HepG2 (cell line): Measurements from ENCODE around the gene ZNF248. TPM values are rescaled to one million over a fixed set of nuclear protein-coding genes. Genes with fewer than 3 reads are reported as not detected.

ENCODE experiments used
- CBFB ChIP-seq: sonication (generic); formaldehyde crosslinking; IDR thresholded peaks from 2 replicates; pipeline ENCODE4 v1.4.0; 2020; ENCODE audit warnings: missing genetic modification reagents
- HOXD1 ChIP-seq: sonication (generic); formaldehyde crosslinking; IDR thresholded peaks from 2 replicates; pipeline ENCODE4 v1.5.0; 2020; ENCODE audit warnings: missing genetic modification reagents
- JDP2 ChIP-seq: sonication (generic); formaldehyde crosslinking; IDR thresholded peaks from 2 replicates; pipeline ENCODE4 v1.8.1; 2022; ENCODE audit warnings: missing genetic modification reagents, borderline replicate concordance
- KDM1A ChIP-seq: IDR thresholded peaks from 2 replicates; pipeline ENCODE4 v1.6.1; 2016; ENCODE audit warnings: missing compliant biosample characterization
- MED13 ChIP-seq: sonication (generic); formaldehyde crosslinking; IDR thresholded peaks from 2 replicates; pipeline ENCODE4 v1.5.0; 2020; ENCODE audit warnings: missing genetic modification reagents
- NFE2L2 ChIP-seq: fragments of 150-350 bp; IDR thresholded peaks from 2 replicates; pipeline ENCODE4 v1.6.1; 2014; ENCODE audit warnings: low read length
- PAX8 ChIP-seq: sonication (generic); formaldehyde crosslinking; IDR thresholded peaks from 2 replicates; pipeline ENCODE4 v1.8.0; 2022; ENCODE audit warnings: mild to moderate bottlenecking, missing genetic modification reagents, borderline replicate concordance
- SMARCE1 ChIP-seq: fragments of 450-650 bp; IDR thresholded peaks from 2 replicates; pipeline ENCODE4 v1.6.1; 2017; ENCODE audit warnings: borderline replicate concordance
- SP4 ChIP-seq: sonication (generic); formaldehyde crosslinking; IDR thresholded peaks from 2 replicates; pipeline ENCODE4 v1.8.1; 2023; ENCODE audit warnings: mild to moderate bottlenecking, missing genetic modification reagents
- SRSF9 ChIP-seq: fragments of 200-400 bp; formaldehyde crosslinking; IDR thresholded peaks from 2 replicates; pipeline ENCODE4 v1.6.1; 2018; ENCODE audit warnings: borderline replicate concordance, mild to moderate bottlenecking, low read depth, low read length; ENCODE audit not compliant: insufficient read depth, poor library complexity, severe bottlenecking
- TAF15 ChIP-seq: fragments of 200-400 bp; formaldehyde crosslinking; IDR thresholded peaks from one replicate; pipeline ENCODE4 v1.6.1; 2018; ENCODE audit warnings: mild to moderate bottlenecking, low read depth, low read length; ENCODE audit not compliant: poor library complexity, severe bottlenecking
- TARDBP ChIP-seq: sonication (generic); formaldehyde crosslinking; IDR thresholded peaks from 2 replicates; pipeline ENCODE4 v1.8.0; 2022; ENCODE audit warnings: mild to moderate bottlenecking, missing genetic modification reagents
- ZNF333 ChIP-seq: sonication (generic); formaldehyde crosslinking; IDR thresholded peaks from 2 replicates; pipeline ENCODE4 v1.4.0; 2020; ENCODE audit warnings: mild to moderate bottlenecking, missing genetic modification reagents, borderline replicate concordance
- ZNF382 ChIP-seq: sonication (generic); formaldehyde crosslinking; IDR thresholded peaks from 2 replicates; pipeline ENCODE4 v1.5.0; 2020; ENCODE audit warnings: missing genetic modification reagents, mild to moderate bottlenecking, borderline replicate concordance
- ZNF383 ChIP-seq: sonication (generic); formaldehyde crosslinking; IDR thresholded peaks from 2 replicates; pipeline ENCODE4 v1.4.0; 2020; ENCODE audit warnings: missing genetic modification reagents, mild to moderate bottlenecking, borderline replicate concordance
- ZNF577 ChIP-seq: sonication (generic); formaldehyde crosslinking; IDR thresholded peaks from 2 replicates; pipeline ENCODE4 v1.4.0; 2020; ENCODE audit warnings: mild to moderate bottlenecking, low read depth, missing genetic modification reagents, borderline replicate concordance
- ZNF615 ChIP-seq: sonication (generic); formaldehyde crosslinking; IDR thresholded peaks from 2 replicates; pipeline ENCODE4 v1.5.0; 2020; ENCODE audit warnings: mild to moderate bottlenecking, missing genetic modification reagents, borderline replicate concordance
- ZNF703 ChIP-seq: sonication (generic); formaldehyde crosslinking; IDR thresholded peaks from 2 replicates; pipeline ENCODE4 v1.5.1; 2020; ENCODE audit warnings: missing genetic modification reagents, mild to moderate bottlenecking, moderate library complexity, borderline replicate concordance
- ZNF709 ChIP-seq: sonication (generic); formaldehyde crosslinking; IDR thresholded peaks from 2 replicates; pipeline ENCODE4 v1.5.0; 2020; ENCODE audit warnings: mild to moderate bottlenecking, missing genetic modification reagents
- ZNF749 ChIP-seq: sonication (generic); formaldehyde crosslinking; IDR thresholded peaks from 2 replicates; pipeline ENCODE4 v1.8.0; 2022; ENCODE audit warnings: mild to moderate bottlenecking, missing genetic modification reagents, moderate library complexity, borderline replicate concordance
- ZNF777 ChIP-seq: sonication (generic); formaldehyde crosslinking; IDR thresholded peaks from 2 replicates; pipeline ENCODE4 v1.4.0; 2020; ENCODE audit warnings: missing genetic modification reagents
- polyA plus RNA-seq, 8 experiments: library from polyadenylated mRNA; depleted of rRNA in 3 of 8; stranded (reverse) in 7 of 8; unstranded in 1 of 8; fragments of >200 nt; fragmentation: Illumina TruSeq in 4 of 8; extraction: Trizol in 4 of 8; gene quantifications; 2 replicates each; pipeline versions ENCODE4 v1.2.1 to v1.2.3, GENCODE V29; 2011 to 2016; ENCODE audit warnings: low read depth in 4 of 8, missing spikeins in 1 of 8, mixed read lengths in 1 of 8; ENCODE audit not compliant: insufficient read depth in 1 of 8
- total RNA-seq, 5 experiments: library from RNA; depleted of rRNA; stranded (reverse); fragments of >200 nt; fragmentation: Illumina TruSeq; extraction: Trizol; gene quantifications; 2 replicates each; pipeline ENCODE4 v1.2.3, GENCODE V29; 2016; ENCODE audit warnings: low read depth in 1 of 5
- TF ChIP-seq, protein P1 (sequence below): sonication (generic); formaldehyde crosslinking; IDR thresholded peaks from 2 replicates; pipeline ENCODE4 v1.8.0; 2022; ENCODE audit warnings: mild to moderate bottlenecking, missing genetic modification reagents
- TF ChIP-seq, protein P2 (sequence below): sonication (generic); formaldehyde crosslinking; IDR thresholded peaks from 2 replicates; pipeline ENCODE4 v1.8.1; 2023; ENCODE audit warnings: missing genetic modification reagents, mild to moderate bottlenecking, borderline replicate concordance
- TF ChIP-seq, protein P3 (sequence below): sonication (generic); formaldehyde crosslinking; IDR thresholded peaks from 2 replicates; pipeline ENCODE4 v1.4.0; 2020; ENCODE audit warnings: missing genetic modification reagents
- TF ChIP-seq, protein P4 (sequence below): sonication (generic); formaldehyde crosslinking; conservative IDR thresholded peaks from 2 replicates; pipeline ENCODE4 v1.8.0; 2022; ENCODE audit warnings: missing genetic modification reagents

ZNF248 gene
- total and polyA plus RNA-seq, 2 of the 13 experiments (the other 11 are each of a cell fraction or from before 2014, with no cell fraction given) = 12.8 to 13.3 TPM

DNA sequence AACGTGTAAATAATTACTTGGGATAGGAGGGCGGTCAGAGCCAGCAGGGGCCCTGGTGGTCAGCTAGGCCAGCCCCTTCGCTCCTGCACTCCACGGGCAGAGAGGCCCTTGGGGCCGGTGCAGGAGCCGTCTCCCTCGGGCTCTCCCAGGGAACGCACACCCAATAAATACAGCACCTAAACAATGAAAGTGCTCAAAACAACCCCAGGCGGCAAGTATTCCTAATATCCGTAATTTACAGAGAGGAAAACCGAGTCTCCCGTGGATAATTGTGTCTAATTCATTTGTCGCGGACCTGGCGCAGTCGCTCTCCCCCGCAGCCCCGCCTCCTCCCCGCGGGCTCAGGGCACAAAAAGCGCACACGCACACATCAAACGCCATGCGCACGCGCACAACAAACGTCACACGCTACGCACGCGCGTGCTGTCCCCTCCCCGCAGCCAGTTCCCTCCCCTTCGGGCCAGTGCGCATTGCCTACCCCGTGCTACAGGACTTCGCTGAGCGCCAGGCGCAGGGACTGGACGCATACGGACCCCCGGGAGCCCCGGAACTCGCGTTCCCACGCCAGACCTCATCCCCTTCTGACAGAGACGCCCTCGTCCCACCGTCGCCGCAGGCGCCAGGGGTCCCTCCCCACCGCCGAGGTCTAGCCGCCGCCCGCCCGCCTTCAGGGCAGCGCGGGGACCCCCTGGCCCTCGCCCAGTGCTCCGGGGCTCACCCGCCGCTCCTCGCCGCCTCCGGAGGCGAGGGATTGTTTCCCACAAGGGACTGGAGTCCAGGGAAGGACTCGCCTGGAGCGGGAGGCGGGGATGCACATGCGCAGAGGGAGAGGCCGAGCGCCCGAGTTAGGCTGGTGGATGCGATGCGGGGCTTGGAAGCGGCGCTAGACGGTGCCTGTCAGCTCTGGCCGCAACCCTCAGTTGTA is at the start of gene ZNF248 (continued):
- TF ChIP-seq, protein P1, sequence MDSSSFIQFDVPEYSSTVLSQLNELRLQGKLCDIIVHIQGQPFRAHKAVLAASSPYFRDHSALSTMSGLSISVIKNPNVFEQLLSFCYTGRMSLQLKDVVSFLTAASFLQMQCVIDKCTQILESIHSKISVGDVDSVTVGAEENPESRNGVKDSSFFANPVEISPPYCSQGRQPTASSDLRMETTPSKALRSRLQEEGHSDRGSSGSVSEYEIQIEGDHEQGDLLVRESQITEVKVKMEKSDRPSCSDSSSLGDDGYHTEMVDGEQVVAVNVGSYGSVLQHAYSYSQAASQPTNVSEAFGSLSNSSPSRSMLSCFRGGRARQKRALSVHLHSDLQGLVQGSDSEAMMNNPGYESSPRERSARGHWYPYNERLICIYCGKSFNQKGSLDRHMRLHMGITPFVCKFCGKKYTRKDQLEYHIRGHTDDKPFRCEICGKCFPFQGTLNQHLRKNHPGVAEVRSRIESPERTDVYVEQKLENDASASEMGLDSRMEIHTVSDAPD (CRISPR knock-in tag) = peak; percentile 75; the same call in 1 of the 2 replicates
- peak; percentile 84 for TF ChIP-seq SP4 (CRISPR knock-in tag)
- no peak; the same call in 1 of the 2 replicates for TF ChIP-seq ZNF777 (CRISPR knock-in tag)
- peak; percentile 75 for TF ChIP-seq TAF15
- no peak for TF ChIP-seq SRSF9
- peak; percentile 98 for TF ChIP-seq ZNF709
- TF ChIP-seq, protein P2, sequence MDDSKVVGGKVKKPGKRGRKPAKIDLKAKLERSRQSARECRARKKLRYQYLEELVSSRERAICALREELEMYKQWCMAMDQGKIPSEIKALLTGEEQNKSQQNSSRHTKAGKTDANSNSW (CRISPR knock-in tag) = peak; percentile 95; the same call in 1 of the 2 replicates
- 0 out of 2 replicates have a peak, but pooled peaks have one; percentile 74 for TF ChIP-seq ZNF577 (CRISPR knock-in tag)
- TF ChIP-seq ZNF333 (CRISPR knock-in tag) = no peak; the same call in 1 of the 2 replicates
- no peak for TF ChIP-seq SMARCE1
- TF ChIP-seq MED13 (CRISPR knock-in tag) = peak; percentile 84; the same call in 1 of the 2 replicates
- TF ChIP-seq PAX8 (CRISPR knock-in tag) = no peak
- peak; percentile 88 for TF ChIP-seq TARDBP (CRISPR knock-in tag)
- TF ChIP-seq CBFB = peak; percentile 57; the same call in 1 of the 2 replicates
- peak; percentile 83; the same call in 1 of the 2 replicates for TF ChIP-seq ZNF749
- 0 out of 2 replicates have a peak, but pooled peaks have one; percentile 11 for TF ChIP-seq KDM1A (CRISPR knock-in tag)
- peak; percentile 67; the same call in 1 of the 2 replicates for TF ChIP-seq HOXD1 (CRISPR knock-in tag)
- TF ChIP-seq NFE2L2 = no peak
- TF ChIP-seq ZNF703 (CRISPR knock-in tag) = no peak
- no peak for TF ChIP-seq ZNF383 (CRISPR knock-in tag)
- TF ChIP-seq ZNF615 (CRISPR knock-in tag) = no peak
- no peak; the same call in 1 of the 2 replicates for TF ChIP-seq JDP2
- no peak for TF ChIP-seq ZNF382
- TF ChIP-seq, protein P3, sequence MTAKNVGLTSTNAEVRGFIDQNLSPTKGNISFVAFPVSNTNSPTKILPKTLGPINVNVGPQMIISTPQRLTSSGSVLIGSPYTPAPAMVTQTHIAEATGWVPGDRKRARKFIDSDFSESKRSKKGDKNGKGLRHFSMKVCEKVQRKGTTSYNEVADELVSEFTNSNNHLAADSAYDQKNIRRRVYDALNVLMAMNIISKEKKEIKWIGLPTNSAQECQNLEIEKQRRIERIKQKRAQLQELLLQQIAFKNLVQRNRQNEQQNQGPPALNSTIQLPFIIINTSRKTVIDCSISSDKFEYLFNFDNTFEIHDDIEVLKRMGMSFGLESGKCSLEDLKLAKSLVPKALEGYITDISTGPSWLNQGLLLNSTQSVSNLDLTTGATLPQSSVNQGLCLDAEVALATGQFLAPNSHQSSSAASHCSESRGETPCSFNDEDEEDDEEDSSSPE (CRISPR knock-in tag) = peak; percentile 76
- TF ChIP-seq, protein P4, sequence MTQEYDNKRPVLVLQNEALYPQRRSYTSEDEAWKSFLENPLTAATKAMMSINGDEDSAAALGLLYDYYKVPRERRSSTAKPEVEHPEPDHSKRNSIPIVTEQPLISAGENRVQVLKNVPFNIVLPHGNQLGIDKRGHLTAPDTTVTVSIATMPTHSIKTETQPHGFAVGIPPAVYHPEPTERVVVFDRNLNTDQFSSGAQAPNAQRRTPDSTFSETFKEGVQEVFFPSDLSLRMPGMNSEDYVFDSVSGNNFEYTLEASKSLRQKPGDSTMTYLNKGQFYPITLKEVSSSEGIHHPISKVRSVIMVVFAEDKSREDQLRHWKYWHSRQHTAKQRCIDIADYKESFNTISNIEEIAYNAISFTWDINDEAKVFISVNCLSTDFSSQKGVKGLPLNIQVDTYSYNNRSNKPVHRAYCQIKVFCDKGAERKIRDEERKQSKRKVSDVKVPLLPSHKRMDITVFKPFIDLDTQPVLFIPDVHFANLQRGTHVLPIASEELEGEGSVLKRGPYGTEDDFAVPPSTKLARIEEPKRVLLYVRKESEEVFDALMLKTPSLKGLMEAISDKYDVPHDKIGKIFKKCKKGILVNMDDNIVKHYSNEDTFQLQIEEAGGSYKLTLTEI (CRISPR knock-in tag) = no peak
